Measurements from ENCODE around the gene CBX8. TPM values are rescaled to one million over a fixed set of nuclear protein-coding genes. Genes with fewer than 3 reads are reported as not detected.
"Not testable (repeated sequence)": the region's sequence is repeated elsewhere in the genome, so short reads cannot be mapped to it uniquely, and the experiment has no call there.

CBX8 gene
- total RNA-seq, 1 experiment from 2014 or later, result 36.6 TPM

DNA sequence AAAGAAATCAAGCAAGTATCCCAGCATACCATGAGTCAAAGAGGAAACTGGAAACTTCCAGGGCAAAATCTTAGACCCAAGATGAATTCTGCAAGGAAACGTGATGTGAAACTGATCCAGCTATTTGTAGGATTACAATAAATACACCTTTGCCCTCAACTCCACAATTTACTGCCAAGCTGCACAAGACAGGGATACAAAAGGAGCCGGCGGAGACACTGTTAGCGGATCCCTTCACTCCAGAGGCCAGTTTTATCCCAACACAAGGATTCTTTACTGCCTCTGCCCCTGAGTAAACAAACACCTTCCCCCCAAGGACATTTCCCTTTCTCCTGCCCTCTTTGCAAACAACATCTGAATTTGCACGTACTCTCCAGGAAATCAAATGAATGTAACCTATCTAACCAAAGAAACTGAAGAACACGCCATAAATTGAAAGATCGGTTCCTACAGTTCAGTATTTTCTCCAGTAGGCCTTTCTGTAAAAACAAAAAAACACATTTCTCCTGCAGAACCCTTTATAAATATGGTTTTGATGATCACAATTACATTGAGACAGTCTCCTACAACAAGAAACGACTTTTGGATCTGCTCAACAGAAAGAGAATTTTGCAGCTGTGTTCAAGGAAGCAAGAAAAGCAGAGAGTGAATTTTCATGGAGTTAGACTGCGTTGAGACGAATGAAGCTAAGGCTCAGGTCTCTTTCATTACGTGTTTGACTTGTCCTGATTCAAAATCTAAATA, 20.3 kb downstream of the CBX8 start:
- H3K9me3 ChIP-seq, result no peaks in the 10 kb centered on the region
- peaks cover 22% of the 10 kb centered on the region for H3K4me1 Mint-ChIP-seq (ENCODE audit: low read depth, unreplicated experiment)
- H3K36me3 Mint-ChIP-seq (ENCODE audit: insufficient read depth, unreplicated experiment), result peaks cover 28% of the 10 kb centered on the region
- H3K9me3 Mint-ChIP-seq (ENCODE audit: unreplicated experiment), result no peaks in the 10 kb centered on the region
- peak overlapping the region; percentile 99 for H3K4me3 Mint-ChIP-seq (ENCODE audit: unreplicated experiment)
- H3K27me3 ChIP-seq (replicated peaks; ENCODE audit: control insufficient read depth, insufficient read depth, low read length), result no peaks in the 10 kb centered on the region
- DNase-seq, result no peak
- ChIA-PET POLR2A (interaction anchor here (0.5 to 1.0 kb wide), 6 partner anchors 20 to 64 kb away, joined by 3 to 5 read pairs (median 4); partner anchors contain the start of genes CBX4 and CBX8), CTCF (interaction anchor here (0.6 to 3.7 kb wide), 8 partner anchors 31 to 1416 kb away, joined by 3 to 25 read pairs (median 5); no protein-coding TSS in a partner anchor)
- peak overlapping the region; percentile 49 for H3K4me3 ChIP-seq (ENCODE audit: low read depth, low read length)
- H3K27ac Mint-ChIP-seq (ENCODE audit: unreplicated experiment), result peak overlapping the region; percentile 47
- BruUV-seq (replicated peaks), result no TSS peak
- intact Hi-C loops (cut with micrococcal nuclease; ENCODE audit: unreplicated experiment), result loop anchor here (2.0 kb wide), 1 partner anchor 20 kb away; the partner anchor contains the start of gene CBX8
- H3K36me3 ChIP-seq (ENCODE audit: control insufficient read depth, insufficient read depth, low read length), result 0 out of 2 replicates have a peak, but pooled peaks cover 1% of the 10 kb centered on the region
- no peaks in the 10 kb centered on the region for H3K27me3 Mint-ChIP-seq (ENCODE audit: insufficient read depth, unreplicated experiment)
- TF ChIP-seq, protein P1, sequence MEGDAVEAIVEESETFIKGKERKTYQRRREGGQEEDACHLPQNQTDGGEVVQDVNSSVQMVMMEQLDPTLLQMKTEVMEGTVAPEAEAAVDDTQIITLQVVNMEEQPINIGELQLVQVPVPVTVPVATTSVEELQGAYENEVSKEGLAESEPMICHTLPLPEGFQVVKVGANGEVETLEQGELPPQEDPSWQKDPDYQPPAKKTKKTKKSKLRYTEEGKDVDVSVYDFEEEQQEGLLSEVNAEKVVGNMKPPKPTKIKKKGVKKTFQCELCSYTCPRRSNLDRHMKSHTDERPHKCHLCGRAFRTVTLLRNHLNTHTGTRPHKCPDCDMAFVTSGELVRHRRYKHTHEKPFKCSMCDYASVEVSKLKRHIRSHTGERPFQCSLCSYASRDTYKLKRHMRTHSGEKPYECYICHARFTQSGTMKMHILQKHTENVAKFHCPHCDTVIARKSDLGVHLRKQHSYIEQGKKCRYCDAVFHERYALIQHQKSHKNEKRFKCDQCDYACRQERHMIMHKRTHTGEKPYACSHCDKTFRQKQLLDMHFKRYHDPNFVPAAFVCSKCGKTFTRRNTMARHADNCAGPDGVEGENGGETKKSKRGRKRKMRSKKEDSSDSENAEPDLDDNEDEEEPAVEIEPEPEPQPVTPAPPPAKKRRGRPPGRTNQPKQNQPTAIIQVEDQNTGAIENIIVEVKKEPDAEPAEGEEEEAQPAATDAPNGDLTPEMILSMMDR (IDR thresholded peaks at IDR 0.05; ENCODE audit: insufficient read depth in 1 of 2, low read depth in 1 of 2, low read length in 1 of 2, severe bottlenecking in 1 of 2, unreplicated experiment in 1 of 2), result no peak
- H3K4me1 ChIP-seq, result peaks cover 19% of the 10 kb centered on the region

DNA sequence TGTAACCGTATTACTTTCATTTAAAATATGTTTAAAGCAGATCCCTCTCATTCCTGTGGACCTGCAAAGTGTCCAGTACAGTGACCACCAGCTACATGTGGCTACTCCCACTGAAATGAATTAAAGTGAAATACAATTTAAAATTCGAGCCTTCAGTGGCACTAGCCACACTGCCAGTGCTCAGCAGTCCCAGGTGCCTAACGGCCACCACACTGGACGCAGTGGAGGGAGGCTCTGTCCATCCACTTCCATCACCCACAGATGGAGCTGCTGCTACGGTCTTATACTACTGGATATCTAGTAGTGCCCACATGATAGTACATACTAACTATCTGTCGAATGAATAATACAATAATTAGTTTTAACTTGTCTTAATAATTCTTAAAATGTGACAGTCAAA, 21.2 kb downstream of the CBX8 start:
- H3K9me3 ChIP-seq, result no peaks in the 10 kb centered on the region
- H3K4me1 ChIP-seq, result peaks cover 19% of the 10 kb centered on the region
- Mint-ChIP-seq H3K4me3 (ENCODE audit: unreplicated experiment) (no peak overlapping the region), H3K27ac (ENCODE audit: unreplicated experiment) (no peak overlapping the region), H3K9me3 (ENCODE audit: unreplicated experiment) (no peaks in the 10 kb centered on the region), H3K36me3 (ENCODE audit: insufficient read depth, unreplicated experiment) (peaks cover 19% of the 10 kb centered on the region), H3K27me3 (ENCODE audit: insufficient read depth, unreplicated experiment) (no peaks in the 10 kb centered on the region), H3K4me1 (ENCODE audit: low read depth, unreplicated experiment) (peaks cover 22% of the 10 kb centered on the region)
- intact Hi-C loops (cut with micrococcal nuclease; ENCODE audit: unreplicated experiment), result loop anchor here (2.0 kb wide), 1 partner anchor 21 kb away; the partner anchor contains the start of gene CBX8
- 0 out of 2 replicates have a peak, but pooled peaks cover 1% of the 10 kb centered on the region for H3K36me3 ChIP-seq (ENCODE audit: control insufficient read depth, insufficient read depth, low read length)
- no peaks in the 10 kb centered on the region for H3K27me3 ChIP-seq (replicated peaks; ENCODE audit: control insufficient read depth, insufficient read depth, low read length)
- no peak overlapping the region for H3K4me3 ChIP-seq (ENCODE audit: low read depth, low read length)
- TF ChIP-seq, protein P1 (IDR thresholded peaks at IDR 0.05; ENCODE audit: insufficient read depth in 1 of 2, low read depth in 1 of 2, low read length in 1 of 2, severe bottlenecking in 1 of 2, unreplicated experiment in 1 of 2), result no peak
- no TSS peak for BruUV-seq (replicated peaks)
- no peak for DNase-seq
- POLR2A ChIA-PET, result interaction anchor here (1.0 to 1.4 kb wide), 2 partner anchors 21 to 64 kb away, joined by 5 read pairs; partner anchors contain the start of genes CBX4 and CBX8
- CTCF ChIA-PET, result interaction anchor here (1.0 to 3.7 kb wide), 3 partner anchors 32 to 36 kb away, joined by 3 to 25 read pairs (median 5); no protein-coding TSS in a partner anchor

DNA sequence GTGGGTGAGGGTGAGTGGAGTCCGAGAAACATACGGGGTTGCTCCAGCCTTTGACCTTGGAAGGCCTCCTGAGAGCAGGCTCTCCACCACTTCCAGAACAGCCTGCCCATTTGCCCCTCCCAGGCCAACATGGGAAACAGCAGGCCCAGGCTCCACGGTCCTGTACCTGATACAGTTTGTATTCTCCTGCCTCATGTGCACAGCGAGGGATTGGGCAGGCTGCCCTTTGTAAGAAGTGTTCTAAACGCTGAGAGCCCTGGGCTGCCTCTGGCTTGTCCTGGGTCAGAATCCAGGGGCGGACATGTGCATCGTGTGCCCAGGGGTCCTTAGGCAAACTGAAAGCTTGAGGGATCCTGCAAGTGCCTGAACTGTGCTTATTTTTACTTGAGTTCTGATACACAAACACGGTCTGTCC, 22.3 kb downstream of the CBX8 start:
- H3K9me3 ChIP-seq, result no peaks in the 10 kb centered on the region
- ChIA-PET CTCF (interaction anchor here (1.0 to 3.7 kb wide), 2 partner anchors 22 to 33 kb away, joined by 3 to 25 read pairs; partner anchors contain the start of gene CBX8), POLR2A (interaction anchor here (0.5 to 1.4 kb wide), 3 partner anchors 22 to 30 kb away, joined by 3 to 5 read pairs (median 3); partner anchors contain the start of gene CBX8)
- Mint-ChIP-seq H3K4me3 (ENCODE audit: unreplicated experiment) (no peak overlapping the region), H3K27me3 (ENCODE audit: insufficient read depth, unreplicated experiment) (no peaks in the 10 kb centered on the region), H3K4me1 (ENCODE audit: low read depth, unreplicated experiment) (peaks cover 15% of the 10 kb centered on the region), H3K27ac (ENCODE audit: unreplicated experiment) (no peak overlapping the region), H3K9me3 (ENCODE audit: unreplicated experiment) (no peaks in the 10 kb centered on the region), H3K36me3 (ENCODE audit: insufficient read depth, unreplicated experiment) (peaks cover 8% of the 10 kb centered on the region)
- H3K27me3 ChIP-seq (replicated peaks; ENCODE audit: control insufficient read depth, insufficient read depth, low read length), result no peaks in the 10 kb centered on the region
- intact Hi-C loops (cut with micrococcal nuclease; ENCODE audit: unreplicated experiment), result no loop called here
- no TSS peak for BruUV-seq (replicated peaks)
- H3K4me1 ChIP-seq, result peaks cover 18% of the 10 kb centered on the region
- DNase-seq, result no peak
- no peaks in the 10 kb centered on the region for H3K36me3 ChIP-seq (ENCODE audit: control insufficient read depth, insufficient read depth, low read length)
- TF ChIP-seq, protein P1 (IDR thresholded peaks at IDR 0.05; ENCODE audit: insufficient read depth in 1 of 2, low read depth in 1 of 2, low read length in 1 of 2, severe bottlenecking in 1 of 2, unreplicated experiment in 1 of 2), result no peak
- no peak overlapping the region for H3K4me3 ChIP-seq (ENCODE audit: low read depth, low read length)

DNA sequence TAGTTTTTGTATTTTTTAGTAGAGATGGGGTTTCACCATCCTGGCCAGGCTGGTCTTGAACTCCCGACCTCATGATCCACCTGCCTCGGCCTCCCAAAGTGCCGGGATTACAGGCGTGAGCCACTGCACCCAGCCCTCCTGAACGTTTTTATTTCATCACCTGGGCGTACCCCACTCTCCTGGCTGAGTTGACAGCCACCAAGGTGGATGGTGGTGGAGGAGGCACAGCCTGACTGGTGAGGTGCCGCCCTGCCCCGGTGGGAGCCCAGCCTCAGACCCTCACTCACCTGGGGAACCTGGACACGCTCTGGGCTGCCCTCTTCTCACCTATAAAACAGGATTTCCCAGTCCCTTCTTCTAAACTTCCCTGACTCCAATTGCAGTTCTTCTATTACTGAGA, 24.2 kb downstream of the CBX8 start:
- DNase-seq; H3K4me3 ChIP-seq (ENCODE audit: low read depth, low read length); H3K9me3 Mint-ChIP-seq (ENCODE audit: unreplicated experiment); H3K36me3 ChIP-seq (ENCODE audit: control insufficient read depth, insufficient read depth, low read length); H3K9me3 ChIP-seq; POLR2A ChIA-PET; CTCF ChIA-PET; H3K27me3 ChIP-seq (replicated peaks; ENCODE audit: control insufficient read depth, insufficient read depth, low read length); H3K36me3 Mint-ChIP-seq (ENCODE audit: insufficient read depth, unreplicated experiment); intact Hi-C loops (cut with micrococcal nuclease; ENCODE audit: unreplicated experiment); H3K27me3 Mint-ChIP-seq (ENCODE audit: insufficient read depth, unreplicated experiment); BruUV-seq (replicated peaks); H3K27ac Mint-ChIP-seq (ENCODE audit: unreplicated experiment); H3K4me3 Mint-ChIP-seq (ENCODE audit: unreplicated experiment): not testable (repeated sequence)
- peaks cover 15% of the 10 kb centered on the region for H3K4me1 Mint-ChIP-seq (ENCODE audit: low read depth, unreplicated experiment)
- H3K4me1 ChIP-seq, result peaks cover 11% of the 10 kb centered on the region

All from Caco-2 (cell line).